GM12878 (cell line): ENCODE data around the gene CMAS. TPM values are rescaled to one million over a fixed set of nuclear protein-coding genes. Genes with fewer than 3 reads are reported as not detected.
A peak's percentile ranks its signal among the peaks of the same experiment; 100 is the strongest.

Experiments used
- CEBPZ ChIP-seq: fragments of 150-350 bp; IDR thresholded peaks from 2 replicates; pipeline ENCODE4 v1.6.1; 2016; ENCODE audit warnings: low read depth, low read length
- DPF2 ChIP-seq: fragments of 450-650 bp; IDR thresholded peaks from 2 replicates; pipeline ENCODE4 v1.6.1; 2017; ENCODE audit warnings: mild to moderate bottlenecking
- EP300 ChIP-seq, 2 experiments: fragments of 150-350 bp in 1 of 2; IDR thresholded peaks; 2 replicates each; pipeline ENCODE4 v1.6.1; 2011 to 2012; ENCODE audit warnings: low read depth in 2 of 2, low read length in 2 of 2, borderline replicate concordance in 1 of 2, improper control_type of control experiment in 1 of 2, inconsistent platforms in 1 of 2; ENCODE audit not compliant: control insufficient read depth in 1 of 2
- MAX ChIP-seq: IDR thresholded peaks from 2 replicates; pipeline ENCODE4 v1.6.1; 2012; ENCODE audit warnings: low read depth, low read length, improper control_type of control experiment
- PAX8 ChIP-seq: fragments of 450-650 bp; IDR thresholded peaks from 2 replicates; pipeline ENCODE4 v1.6.1; 2017; ENCODE audit warnings: mild to moderate bottlenecking, moderate library complexity
- PRDM15 ChIP-seq: fragments of 450-650 bp; formaldehyde crosslinking; IDR thresholded peaks from 2 replicates; pipeline ENCODE4 v1.4.0; 2020; ENCODE audit warnings: mild to moderate bottlenecking, moderate library complexity
- RAD51 ChIP-seq: fragments of 450-650 bp; IDR thresholded peaks from 2 replicates; pipeline ENCODE4 v1.6.1; 2016; ENCODE audit warnings: moderate library complexity, mild to moderate bottlenecking, inconsistent platforms
- SIX5 ChIP-seq: IDR thresholded peaks from 2 replicates; pipeline ENCODE4 v1.6.1; 2011; ENCODE audit warnings: mild to moderate bottlenecking, low read depth, low read length, moderate library complexity; ENCODE audit not compliant: severe bottlenecking
- SMARCA5 ChIP-seq: fragments of 450-650 bp; IDR thresholded peaks from 2 replicates; pipeline ENCODE4 v1.6.1; 2017; ENCODE audit warnings: mild to moderate bottlenecking
- SP1 ChIP-seq: IDR thresholded peaks from one replicate; pipeline ENCODE4 v1.6.1; 2011; ENCODE audit warnings: low read depth, low read length
- TAF1 ChIP-seq: IDR thresholded peaks from 2 replicates; pipeline ENCODE4 v1.6.1; 2011; ENCODE audit warnings: mild to moderate bottlenecking, low read depth, low read length, borderline replicate concordance
- USF1 ChIP-seq: IDR thresholded peaks from 2 replicates; pipeline ENCODE4 v1.6.1; 2011; ENCODE audit warnings: borderline replicate concordance, low read depth, mild to moderate bottlenecking, moderate library complexity, mixed read lengths, low read length; ENCODE audit not compliant: insufficient read depth; ENCODE audit errors: extremely low read length
- ZNF384 ChIP-seq: IDR thresholded peaks from 2 replicates; pipeline ENCODE4 v1.6.1; 2012; ENCODE audit warnings: low read depth, mild to moderate bottlenecking, low read length, improper control_type of control experiment, borderline replicate concordance
- polyA plus RNA-seq, 11 experiments: library from polyadenylated mRNA; depleted of rRNA in 4 of 11; unstranded in 6 of 11; stranded (reverse) in 5 of 11; fragments of >200 nt; fragmentation: Nextera tagmentation in 4 of 11; fragmentation: Illumina TruSeq in 1 of 11; extraction: Ambion mirVana in 4 of 11; extraction: Trizol in 1 of 11; gene quantifications; 1 replicate in 1 of 11; 2 replicates in 10 of 11; pipeline versions ENCODE4 v1.2.1 to v1.2.3, GENCODE V29; 2011 to 2016; ENCODE audit warnings: inconsistent platforms in 2 of 11, missing spikeins in 2 of 11, low read depth in 1 of 11
- total RNA-seq, 4 experiments: library from RNA; depleted of rRNA in 3 of 4; stranded (reverse); fragments of >200 nt in 3 of 4; fragmentation: Illumina TruSeq in 1 of 4; extraction: Trizol in 1 of 4; gene quantifications; 2 replicates each; pipeline versions ENCODE4 v1.2.1 to v1.2.3, GENCODE V29; 2013 to 2021
- TF ChIP-seq, protein P1 (sequence below): IDR thresholded peaks from 2 replicates; pipeline ENCODE4 v1.6.1; 2011; ENCODE audit warnings: low read depth, low read length, improper control_type of control experiment, borderline replicate concordance

The CMAS gene
- total and polyA plus RNA-seq, 10 of the 15 experiments (the other 5 are each of a cell fraction or from before 2014, with no cell fraction given), result 12.9 to 73.2 (median 30.8) TPM

DNA sequence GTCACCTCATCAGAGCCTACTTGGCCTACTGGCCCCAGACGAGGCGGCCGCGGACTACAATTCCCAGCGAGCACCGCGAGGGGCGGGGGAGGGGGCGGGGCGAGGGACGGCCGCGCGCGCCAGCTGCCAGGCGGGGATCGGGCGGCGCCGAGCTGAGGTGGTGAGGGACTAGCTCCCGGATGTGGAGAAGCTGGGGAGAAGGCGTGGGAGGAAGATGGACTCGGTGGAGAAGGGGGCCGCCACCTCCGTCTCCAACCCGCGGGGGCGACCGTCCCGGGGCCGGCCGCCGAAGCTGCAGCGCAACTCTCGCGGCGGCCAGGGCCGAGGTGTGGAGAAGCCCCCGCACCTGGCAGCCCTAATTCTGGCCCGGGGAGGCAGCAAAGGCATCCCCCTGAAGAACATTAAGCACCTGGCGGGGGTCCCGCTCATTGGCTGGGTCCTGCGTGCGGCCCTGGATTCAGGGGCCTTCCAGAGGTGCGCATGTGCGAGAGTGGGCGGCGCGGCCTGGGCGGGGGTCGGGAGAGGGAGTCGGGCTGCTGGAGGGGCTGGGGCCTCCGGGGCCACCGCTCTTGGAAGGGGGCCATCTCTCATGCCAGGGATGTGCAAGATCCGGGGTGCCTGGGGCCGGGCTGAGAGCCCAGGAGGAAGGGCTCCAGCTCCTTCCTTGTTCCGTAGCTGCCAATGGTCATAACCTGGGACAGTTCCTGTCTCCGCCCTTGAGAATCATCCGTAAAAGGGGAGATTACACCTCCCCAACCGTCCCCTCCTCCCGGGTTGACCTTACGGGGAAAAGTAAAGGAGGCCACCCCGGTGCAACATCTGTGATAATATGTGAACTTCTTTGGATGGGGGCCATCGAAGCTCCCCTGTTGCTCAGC, at the start of gene CMAS (continued):
- no peak for TF ChIP-seq PRDM15
- TF ChIP-seq ZNF384, result no peak
- no peak for TF ChIP-seq SMARCA5
- peak; percentile 74 for TF ChIP-seq SIX5
- no peak for TF ChIP-seq USF1
- TF ChIP-seq DPF2, result peak; percentile 83
- peak; percentile 17 for TF ChIP-seq SP1
- TF ChIP-seq EP300 (IDR thresholded peaks at IDR 0.05; ENCODE audit: borderline replicate concordance in 1 of 2, control insufficient read depth in 1 of 2, low read depth in 2 of 2, low read length in 2 of 2), result no peak
- 0 out of 2 replicates have a peak, but pooled peaks have one; percentile 21 for TF ChIP-seq TAF1
- TF ChIP-seq, protein P1, sequence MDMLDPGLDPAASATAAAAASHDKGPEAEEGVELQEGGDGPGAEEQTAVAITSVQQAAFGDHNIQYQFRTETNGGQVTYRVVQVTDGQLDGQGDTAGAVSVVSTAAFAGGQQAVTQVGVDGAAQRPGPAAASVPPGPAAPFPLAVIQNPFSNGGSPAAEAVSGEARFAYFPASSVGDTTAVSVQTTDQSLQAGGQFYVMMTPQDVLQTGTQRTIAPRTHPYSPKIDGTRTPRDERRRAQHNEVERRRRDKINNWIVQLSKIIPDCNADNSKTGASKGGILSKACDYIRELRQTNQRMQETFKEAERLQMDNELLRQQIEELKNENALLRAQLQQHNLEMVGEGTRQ, result no peak
- no peak for TF ChIP-seq PAX8
- no peak for TF ChIP-seq MAX
- no peak for TF ChIP-seq RAD51
- no peak for TF ChIP-seq CEBPZ
